H9 (cell line): ENCODE results near the gene ZNF3. TPM values are rescaled to one million over a fixed set of nuclear protein-coding genes. Genes with fewer than 3 reads are reported as not detected.
A peak's percentile ranks its signal among the peaks of the same experiment; 100 is the strongest.

Experiments used
- DNase-seq: peaks from one replicate; pipeline ENCODE4 v3.0.0-alpha.2; 2017
- H2AFZ ChIP-seq: one replicate; pipeline ENCODE4 v1.6.1; 2013; ENCODE audit warnings: mild to moderate bottlenecking, low read length, control low read depth, moderate library complexity
- H2AK5ac ChIP-seq: 2 replicates; pipeline ENCODE4 v1.6.1; 2013; ENCODE audit warnings: low read length, control low read depth, mixed read lengths; ENCODE audit not compliant: insufficient read length
- H2BK120ac ChIP-seq: one replicate; pipeline ENCODE4 v1.6.1; 2013; ENCODE audit warnings: low read depth, mild to moderate bottlenecking, low read length, control low read depth, inconsistent platforms; ENCODE audit not compliant: poor library complexity, severe bottlenecking
- H2BK12ac ChIP-seq: 2 replicates; pipeline ENCODE4 v1.6.1; 2013; ENCODE audit warnings: low read length, control low read depth, mixed read lengths, low read depth; ENCODE audit not compliant: insufficient read length
- H2BK15ac ChIP-seq: 2 replicates; pipeline ENCODE4 v1.6.1; 2013; ENCODE audit warnings: low read depth, low read length, control low read depth
- H2BK20ac ChIP-seq: one replicate; pipeline ENCODE4 v1.6.1; 2013; ENCODE audit warnings: low read depth, mild to moderate bottlenecking, low read length, control low read depth, inconsistent platforms; ENCODE audit not compliant: poor library complexity, severe bottlenecking
- H2BK5ac ChIP-seq: 2 replicates; pipeline ENCODE4 v1.6.1; 2013; ENCODE audit warnings: low read length, control low read depth, mixed read lengths; ENCODE audit not compliant: insufficient read length
- H3K14ac ChIP-seq: 2 replicates; pipeline ENCODE4 v1.6.1; 2013; ENCODE audit warnings: low read length, control low read depth; ENCODE audit not compliant: insufficient read depth
- H3K18ac ChIP-seq: 2 replicates; pipeline ENCODE4 v1.6.1; 2013; ENCODE audit warnings: low read depth, mild to moderate bottlenecking, mixed read lengths, low read length, control low read depth; ENCODE audit not compliant: insufficient read length
- H3K23ac ChIP-seq: 2 replicates; pipeline ENCODE4 v1.6.1; 2013; ENCODE audit warnings: low read length, control low read depth, mixed read lengths, low read depth; ENCODE audit not compliant: insufficient read length
- H3K23me2 ChIP-seq: 2 replicates; pipeline ENCODE4 v1.6.1; 2013; ENCODE audit warnings: low read depth, mild to moderate bottlenecking, mixed read lengths, low read length, control low read depth; ENCODE audit not compliant: insufficient read length, poor library complexity, severe bottlenecking
- H3K27ac ChIP-seq: 2 replicates; pipeline ENCODE4 v1.5.1; 2013; ENCODE audit warnings: low read length, control low read depth, mixed read lengths, low read depth; ENCODE audit not compliant: insufficient read length
- H3K27me3 ChIP-seq: 2 replicates; pipeline ENCODE4 v1.6.1; 2013; ENCODE audit warnings: low read length, control low read depth, inconsistent platforms; ENCODE audit not compliant: insufficient read depth
- H3K4ac ChIP-seq: 2 replicates; pipeline ENCODE4 v1.6.1; 2013; ENCODE audit warnings: low read depth, mild to moderate bottlenecking, control low read depth, inconsistent platforms, low read length, moderate library complexity
- H3K4me1 ChIP-seq: 2 replicates; pipeline ENCODE4 v1.6.1; 2013; ENCODE audit warnings: low read length, control low read depth, inconsistent platforms; ENCODE audit not compliant: insufficient read depth
- H3K4me2 ChIP-seq: 2 replicates; pipeline ENCODE4 v1.6.1; 2013; ENCODE audit warnings: low read length, control low read depth, mixed read lengths; ENCODE audit not compliant: insufficient read length, insufficient read depth
- H3K56ac ChIP-seq: 2 replicates; pipeline ENCODE4 v1.6.1; 2013; ENCODE audit warnings: low read depth, mild to moderate bottlenecking, mixed read lengths, low read length, control low read depth; ENCODE audit not compliant: insufficient read length
- H3K79me1 ChIP-seq: 2 replicates; pipeline ENCODE4 v1.6.1; 2013; ENCODE audit warnings: low read depth, mild to moderate bottlenecking, moderate library complexity, low read length, control low read depth, inconsistent platforms; ENCODE audit not compliant: insufficient read depth, poor library complexity, severe bottlenecking
- H3K79me2 ChIP-seq: 2 replicates; pipeline ENCODE4 v1.6.1; 2013; ENCODE audit warnings: low read length, control low read depth, inconsistent platforms; ENCODE audit not compliant: insufficient read depth
- H3K9ac ChIP-seq: 2 replicates; pipeline ENCODE4 v1.6.1; 2013; ENCODE audit warnings: low read length, control low read depth, mixed read lengths; ENCODE audit not compliant: insufficient read length; ENCODE audit errors: extremely low read depth
- H3K9me3 ChIP-seq: one replicate; pipeline ENCODE4 v1.6.1; 2013; ENCODE audit warnings: low read depth, low read length, inconsistent platforms; ENCODE audit not compliant: control insufficient read depth
- H3T11ph ChIP-seq: one replicate; pipeline ENCODE4 v1.6.1; 2013; ENCODE audit warnings: mild to moderate bottlenecking, low read length, control low read depth, inconsistent platforms
- H4K20me1 ChIP-seq: one replicate; pipeline ENCODE4 v1.6.1; 2013; ENCODE audit not compliant: control insufficient read depth, insufficient read length, insufficient read depth
- H4K5ac ChIP-seq: 2 replicates; pipeline ENCODE4 v1.6.1; 2013; ENCODE audit warnings: low read depth, mild to moderate bottlenecking, mixed read lengths, low read length, control low read depth; ENCODE audit not compliant: insufficient read length
- H4K8ac ChIP-seq: replicated peaks from 2 replicates; pipeline ENCODE4 v1.6.1; 2013; ENCODE audit warnings: low read length, control low read depth, mixed read lengths, low read depth; ENCODE audit not compliant: insufficient read length
- H4K91ac ChIP-seq: 2 replicates; pipeline ENCODE4 v1.6.1; 2013; ENCODE audit warnings: low read depth, mild to moderate bottlenecking, moderate library complexity, mixed read lengths, low read length, control low read depth; ENCODE audit not compliant: insufficient read length
- H3K27ac Mint-ChIP-seq, 3 experiments: 2 replicates in 2 of 3; 3 replicates in 1 of 3; pipeline ENCODE4 v1.8.0; 2020 to 2021; ENCODE audit warnings: mixed read lengths in 3 of 3, mild to moderate bottlenecking in 1 of 3, moderate library complexity in 1 of 3
- H3K27me3 Mint-ChIP-seq: 2 replicates; pipeline ENCODE4 v1.8.0; 2021; ENCODE audit warnings: low read depth, mild to moderate bottlenecking, moderate library complexity, mixed read lengths
- H3K36me3 Mint-ChIP-seq, 3 experiments: 2 replicates in 2 of 3; 3 replicates in 1 of 3; pipeline ENCODE4 v1.8.0; 2020 to 2021; ENCODE audit warnings: low read depth in 3 of 3, mixed read lengths in 3 of 3; ENCODE audit not compliant: insufficient read depth in 1 of 3
- H3K4me1 Mint-ChIP-seq, 2 experiments: 2 replicates each; pipeline ENCODE4 v1.8.0; 2020; ENCODE audit warnings: mixed read lengths in 2 of 2
- H3K4me3 Mint-ChIP-seq, 2 experiments: 2 replicates in 1 of 2; 3 replicates in 1 of 2; pipeline ENCODE4 v1.8.0; 2020 to 2021; ENCODE audit warnings: mild to moderate bottlenecking in 2 of 2, mixed read lengths in 2 of 2, moderate library complexity in 1 of 2
- H3K9me3 Mint-ChIP-seq, 2 experiments: 2 replicates in 1 of 2; 3 replicates in 1 of 2; pipeline ENCODE4 v1.8.0; 2020; ENCODE audit warnings: mild to moderate bottlenecking in 2 of 2, mixed read lengths in 2 of 2, moderate library complexity in 1 of 2
- CTCF ChIP-seq: fragments of 200-600 bp; sonication (generic); conservative IDR thresholded peaks from 3 replicates; pipeline ENCODE4 v1.8.0; 2021; ENCODE audit warnings: antibody characterized with exemption, mild to moderate bottlenecking
- WGBS: extraction: QIAGEN DNeasy Blood & Tissue Kit; methylation state at CpG from one replicate; pipeline ENCODE4 v1.1.7; 2013; ENCODE audit warnings: missing lambda C conversion rate, low lambda C conversion rate, mixed read lengths; ENCODE audit not compliant: insufficient read length; ENCODE audit errors: extremely low coverage; 5-methylcytosine and 5-hydroxymethylcytosine counted together
- total RNA-seq: library from RNA; stranded (reverse); gene quantifications from 2 replicates; pipeline ENCODE4 v1.2.1, GENCODE V29; 2021

Gene ZNF3
- total RNA-seq, 1 experiment from 2014 or later: 60.4 TPM

GRCh38 chr7:100093925-100094486 is 12.5 kb upstream of the ZNF3 start:
- no peaks in the 10 kb centered on the region for H3K27me3 ChIP-seq
- H3K23me2 ChIP-seq: peaks cover 4% of the 10 kb centered on the region
- no CpG with 5 or more reads among the region's 16 CpGs for WGBS
- H3K23ac ChIP-seq: no peak overlapping the region
- no peak overlapping the region for H3K9ac ChIP-seq
- H3K4ac ChIP-seq: no peak overlapping the region
- no peaks in the 10 kb centered on the region for H3K4me1 ChIP-seq
- no peak overlapping the region for H3K27ac ChIP-seq
- no peak overlapping the region for H4K8ac ChIP-seq
- H3K18ac ChIP-seq: no peak overlapping the region
- H3T11ph ChIP-seq: no peak overlapping the region
- H3K4me1 Mint-ChIP-seq: peaks cover 14 to 21% of the 10 kb centered on the region in 2 experiments
- no peak overlapping the region for H3K56ac ChIP-seq
- H2BK12ac ChIP-seq: no peak overlapping the region
- no peak overlapping the region for H2BK120ac ChIP-seq
- no peaks in the 10 kb centered on the region; the same call in 1 of the 2 replicates for H3K79me2 ChIP-seq
- H4K91ac ChIP-seq: no peak overlapping the region
- H4K5ac ChIP-seq: no peak overlapping the region
- H3K79me1 ChIP-seq: peaks cover 3% of the 10 kb centered on the region
- H3K9me3 Mint-ChIP-seq: no peaks in the 10 kb centered on the region; a peak in 1 of 5 replicates
- H3K9me3 ChIP-seq: no peaks in the 10 kb centered on the region
- no peak for DNase-seq
- no peak overlapping the region for H2AFZ ChIP-seq
- peaks cover 4% of the 10 kb centered on the region for H3K27me3 Mint-ChIP-seq
- H3K4me3 Mint-ChIP-seq: peak overlapping the region in 1 of 2 experiments; percentile 46; a peak in 2 of 5 replicates
- H2BK20ac ChIP-seq: no peak overlapping the region
- peaks cover 85 to 94% (median 92%) of the 10 kb centered on the region in 3 experiments for H3K36me3 Mint-ChIP-seq
- H2AK5ac ChIP-seq: no peak overlapping the region
- H3K27ac Mint-ChIP-seq: peak overlapping the region; percentile 52 to 88 (median 86); a peak in 5 of 7 replicates
- no peak for TF ChIP-seq CTCF
- H2BK15ac ChIP-seq: no peak overlapping the region
- no peaks in the 10 kb centered on the region for H4K20me1 ChIP-seq
- H2BK5ac ChIP-seq: no peak overlapping the region
- no peak overlapping the region for H3K14ac ChIP-seq
- H3K4me2 ChIP-seq: no peak overlapping the region
